PC-3 (cell line): ENCODE measurements around the gene CHAT. TPM values are rescaled to one million over a fixed set of nuclear protein-coding genes. Genes with fewer than 3 reads are reported as not detected.

Experiments used
- ATAC-seq: fragments of 200-7000 bp; cut with Tn5 transposase; 2 replicates; pipeline ENCODE4 v1.9.1; 2020; ENCODE audit warnings: mild to moderate bottlenecking, moderate library complexity
- BruUV-seq: library from RNA; stranded (reverse); fragments of 400-500 nt; replicated peaks from 2 replicates; lab custom pipeline; 2021; lab: Mats Ljungman, UMichigan
- CTCF ChIA-PET: fragments of 300-600 bp; sonication (Branson Sonifier 250); formaldehyde crosslinking; loops from one replicate; lab custom pipeline; 2022; ENCODE audit warnings: antibody characterized with exemption; lab: Charles Lee
- POLR2A ChIA-PET: fragments of 300-600 bp; sonication (Branson Sonifier 250); formaldehyde crosslinking; loops from one replicate; lab custom pipeline; 2022; ENCODE audit warnings: antibody characterized with exemption; ENCODE audit not compliant: unreplicated experiment; lab: Charles Lee
- DNase-seq: peaks from one replicate; pipeline ENCODE4 v3.0.0-alpha.2; 2015
- H2AFZ ChIP-seq: fragments of 300-600 bp; sonication (generic); 2 replicates; pipeline ENCODE4 v1.6.0; 2016; ENCODE audit warnings: antibody characterized with exemption, low read length
- H3F3A ChIP-seq: fragments of 300-600 bp; sonication (generic); one replicate; pipeline ENCODE4 v1.6.0; 2017; ENCODE audit warnings: antibody characterized with exemption, low read length, control low read depth, mild to moderate bottlenecking; ENCODE audit not compliant: unreplicated experiment
- H3K27ac ChIP-seq: fragments of 300-600 bp; sonication (generic); 2 replicates; pipeline ENCODE4 v1.5.1; 2016; ENCODE audit warnings: mild to moderate bottlenecking, low read length
- H3K27me3 ChIP-seq: fragments of 300-600 bp; sonication (generic); 2 replicates; pipeline ENCODE4 v1.6.1; 2016; ENCODE audit warnings: low read length, mixed read lengths
- H3K36me3 ChIP-seq: fragments of 300-600 bp; sonication (generic); 2 replicates; pipeline ENCODE4 v1.6.1; 2016; ENCODE audit warnings: low read depth, mixed run types, low read length, mixed read lengths
- H3K4me1 ChIP-seq: fragments of 300-600 bp; sonication (generic); 2 replicates; pipeline ENCODE4 v1.5.1; 2016; ENCODE audit warnings: low read length; ENCODE audit not compliant: insufficient read depth
- H3K4me2 ChIP-seq: fragments of 300-600 bp; sonication (generic); 2 replicates; pipeline ENCODE4 v1.6.0; 2016; ENCODE audit warnings: low read length
- H3K4me3 ChIP-seq: fragments of 300-600 bp; sonication (generic); 2 replicates; pipeline ENCODE4 v1.5.1; 2016; ENCODE audit warnings: mild to moderate bottlenecking, low read length, mixed read lengths
- H3K79me2 ChIP-seq: fragments of 300-600 bp; sonication (generic); 2 replicates; pipeline ENCODE4 v1.6.1; 2017; ENCODE audit warnings: low read length, mixed read lengths
- H3K9ac ChIP-seq: fragments of 300-600 bp; sonication (generic); 2 replicates; pipeline ENCODE4 v1.6.0; 2016; ENCODE audit warnings: mild to moderate bottlenecking, low read length
- H3K9me2 ChIP-seq: fragments of 300-600 bp; sonication (generic); replicated peaks from 2 replicates; pipeline ENCODE4 v1.6.1; 2016; ENCODE audit warnings: mixed run types, low read length, mixed read lengths
- H3K9me3 ChIP-seq: fragments of 300-600 bp; sonication (generic); 2 replicates; pipeline ENCODE4 v1.6.1; 2016; ENCODE audit warnings: low read length, mixed read lengths
- H4K20me1 ChIP-seq: fragments of 300-600 bp; sonication (generic); 2 replicates; pipeline ENCODE4 v1.6.1; 2016; ENCODE audit warnings: low read length, mixed read lengths
- EZH2 ChIP-seq: fragments of 300-600 bp; sonication (generic); IDR thresholded peaks from one replicate; pipeline ENCODE4 v1.6.1; 2017; ENCODE audit warnings: antibody characterized with exemption, mild to moderate bottlenecking, low read length; ENCODE audit not compliant: unreplicated experiment
- EZH2phosphoT487 ChIP-seq: fragments of 300-600 bp; sonication (generic); IDR thresholded peaks from 2 replicates; pipeline ENCODE4 v1.6.1; 2018; ENCODE audit warnings: mild to moderate bottlenecking, antibody characterized with exemption, low read length, borderline replicate concordance
- intact Hi-C: fragments of 100-400 bp; cut with micrococcal nuclease; formaldehyde crosslinking; loops from 2 replicates; pipeline ENCODE4 v1.9.0; 2023
- total RNA-seq: library from RNA; depleted of rRNA; stranded (reverse); fragments of >200 nt; gene quantifications from 2 replicates; pipeline ENCODE4 v1.2.3, GENCODE V29; 2014
- TF ChIP-seq, protein P1 (sequence below): fragments of 300-600 bp; sonication (generic); conservative IDR thresholded peaks from 2 replicates; pipeline ENCODE4 v1.5.1; 2017; ENCODE audit warnings: antibody characterized with exemption, low read depth, mild to moderate bottlenecking, low read length

The CHAT gene
- total RNA-seq, 1 experiment from 2014 or later = not detected

DNA sequence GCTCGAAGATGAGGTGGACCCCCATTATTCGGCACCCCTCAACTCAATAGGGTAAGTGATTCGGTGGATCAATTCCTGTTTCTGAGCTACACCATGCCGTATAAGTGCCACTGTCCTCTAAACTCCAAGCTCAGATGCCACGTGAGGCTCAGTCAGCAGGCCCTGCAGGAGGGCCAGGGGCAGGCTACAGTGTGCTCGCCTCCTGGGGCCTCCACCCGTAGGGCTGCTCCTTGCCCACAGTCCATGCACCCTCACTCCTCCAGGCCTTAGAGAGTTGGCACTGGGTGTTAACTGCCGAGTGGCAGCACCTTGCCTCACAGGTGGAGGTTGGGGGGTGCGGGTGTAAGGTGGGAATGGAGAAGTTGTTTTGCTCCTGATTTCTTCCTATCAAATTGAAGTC is 77.8 kb downstream of the CHAT start:
- Histone ChIP-seq H3K9me2 (no peaks in the 10 kb centered on the region), H3F3A (no peaks in the 10 kb centered on the region), H3K4me3 (no peak overlapping the region), H3K4me1 (no peaks in the 10 kb centered on the region), H2AFZ (no peak overlapping the region), H3K36me3 (no peaks in the 10 kb centered on the region), H3K27ac (no peak overlapping the region), H3K9ac (no peak overlapping the region), H3K9me3 (peaks cover 10% of the 10 kb centered on the region), H3K79me2 (no peaks in the 10 kb centered on the region), H4K20me1 (no peaks in the 10 kb centered on the region), H3K27me3 (peaks cover 97% of the 10 kb centered on the region), H3K4me2 (no peak overlapping the region)
- TF ChIP-seq EZH2 (no peak), EZH2phosphoT487 (no peak)
- TF ChIP-seq, protein P1, sequence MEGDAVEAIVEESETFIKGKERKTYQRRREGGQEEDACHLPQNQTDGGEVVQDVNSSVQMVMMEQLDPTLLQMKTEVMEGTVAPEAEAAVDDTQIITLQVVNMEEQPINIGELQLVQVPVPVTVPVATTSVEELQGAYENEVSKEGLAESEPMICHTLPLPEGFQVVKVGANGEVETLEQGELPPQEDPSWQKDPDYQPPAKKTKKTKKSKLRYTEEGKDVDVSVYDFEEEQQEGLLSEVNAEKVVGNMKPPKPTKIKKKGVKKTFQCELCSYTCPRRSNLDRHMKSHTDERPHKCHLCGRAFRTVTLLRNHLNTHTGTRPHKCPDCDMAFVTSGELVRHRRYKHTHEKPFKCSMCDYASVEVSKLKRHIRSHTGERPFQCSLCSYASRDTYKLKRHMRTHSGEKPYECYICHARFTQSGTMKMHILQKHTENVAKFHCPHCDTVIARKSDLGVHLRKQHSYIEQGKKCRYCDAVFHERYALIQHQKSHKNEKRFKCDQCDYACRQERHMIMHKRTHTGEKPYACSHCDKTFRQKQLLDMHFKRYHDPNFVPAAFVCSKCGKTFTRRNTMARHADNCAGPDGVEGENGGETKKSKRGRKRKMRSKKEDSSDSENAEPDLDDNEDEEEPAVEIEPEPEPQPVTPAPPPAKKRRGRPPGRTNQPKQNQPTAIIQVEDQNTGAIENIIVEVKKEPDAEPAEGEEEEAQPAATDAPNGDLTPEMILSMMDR = no peak
- DNase-seq (no peak), ATAC-seq (no peak; the same call in 1 of the 2 replicates)
- ChIA-PET POLR2A (no interaction called here), CTCF (no interaction called here)
- no TSS peak for BruUV-seq
- intact Hi-C loops = no loop called here

DNA sequence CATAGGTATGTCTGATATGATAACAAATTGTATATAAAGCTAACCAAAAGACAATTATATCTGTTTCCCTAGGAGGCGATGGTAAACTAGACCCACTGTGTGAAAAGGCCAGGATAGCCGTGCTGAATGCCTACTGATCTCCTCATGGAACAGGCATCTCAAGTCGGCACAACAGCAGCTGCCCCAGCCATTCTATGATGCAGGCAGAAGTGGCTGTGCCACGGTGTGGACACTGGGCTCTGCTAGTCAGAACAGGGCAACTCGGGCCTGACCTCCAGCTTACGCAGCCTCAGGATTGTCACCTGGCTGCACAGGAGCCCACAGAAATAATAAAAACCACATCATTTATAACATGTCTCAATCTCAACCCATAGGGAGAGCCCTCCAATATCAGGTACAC is 80.6 kb downstream of the CHAT start:
- ATAC-seq = no peak
- H3F3A ChIP-seq = no peaks in the 10 kb centered on the region
- BruUV-seq = no TSS peak
- H3K9me3 ChIP-seq = no peaks in the 10 kb centered on the region
- ChIA-PET POLR2A (no interaction called here), CTCF (no interaction called here)
- no peak overlapping the region for H2AFZ ChIP-seq
- no peaks in the 10 kb centered on the region for H3K79me2 ChIP-seq
- H3K36me3 ChIP-seq = no peaks in the 10 kb centered on the region
- no peak overlapping the region for H3K4me3 ChIP-seq
- TF ChIP-seq EZH2phosphoT487 (no peak), EZH2 (no peak)
- TF ChIP-seq, protein P1 = no peak
- no peaks in the 10 kb centered on the region for H4K20me1 ChIP-seq
- H3K9me2 ChIP-seq = no peaks in the 10 kb centered on the region
- intact Hi-C loops = no loop called here
- no peak for DNase-seq
- no peaks in the 10 kb centered on the region for H3K4me1 ChIP-seq
- no peak overlapping the region for H3K4me2 ChIP-seq
- peaks cover 95% of the 10 kb centered on the region for H3K27me3 ChIP-seq
- no peak overlapping the region for H3K9ac ChIP-seq
- H3K27ac ChIP-seq = no peak overlapping the region

DNA sequence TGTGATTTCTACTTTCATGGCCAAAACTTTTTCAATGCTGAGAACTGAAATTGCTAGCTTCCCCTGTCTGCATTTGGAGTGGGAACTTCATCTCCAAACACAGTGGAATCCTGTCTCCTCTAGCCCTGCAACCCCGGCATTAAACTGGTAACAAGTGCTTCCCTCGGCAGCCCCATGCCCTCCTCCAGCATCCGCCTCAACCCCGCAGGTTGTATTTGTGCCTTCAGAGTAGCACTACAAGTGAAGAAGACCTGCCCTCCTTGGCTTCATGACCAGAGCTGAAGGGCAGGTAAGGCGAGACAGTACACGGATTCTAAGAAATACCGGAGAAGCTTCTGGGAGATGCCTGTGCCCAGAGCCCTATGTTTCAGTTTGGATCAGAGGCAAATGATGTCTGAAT is 82.5 kb downstream of the CHAT start:
- Histone ChIP-seq H3K36me3 (no peaks in the 10 kb centered on the region), H3K9ac (no peak overlapping the region), H3K27ac (no peak overlapping the region), H3K9me2 (no peaks in the 10 kb centered on the region), H3K4me1 (no peaks in the 10 kb centered on the region), H3F3A (no peaks in the 10 kb centered on the region), H3K9me3 (no peaks in the 10 kb centered on the region), H3K27me3 (peaks cover 91% of the 10 kb centered on the region), H3K4me3 (no peak overlapping the region), H3K79me2 (no peaks in the 10 kb centered on the region), H2AFZ (no peak overlapping the region), H3K4me2 (no peak overlapping the region), H4K20me1 (no peaks in the 10 kb centered on the region)
- TF ChIP-seq, protein P1 = no peak
- peak; percentile 4; the same call in 1 of the 2 replicates for TF ChIP-seq EZH2phosphoT487
- POLR2A ChIA-PET = no interaction called here
- intact Hi-C loops = no loop called here
- no TSS peak for BruUV-seq
- DNase-seq (no peak), ATAC-seq (no peak)
- CTCF ChIA-PET = no interaction called here
